Loucy (cell line): ENCODE data around the gene PTPRK.

Experiments
- EZH2phosphoT487 ChIP-seq: fragments of 200-600 bp; IDR thresholded peaks from 2 replicates; pipeline ENCODE4 v1.6.1; 2018; ENCODE audit warnings: antibody characterized with exemption, mild to moderate bottlenecking, moderate library complexity, borderline replicate concordance
- TF ChIP-seq, protein P1 (sequence below): fragments of 200-600 bp; sonication (generic); conservative IDR thresholded peaks from 2 replicates; pipeline ENCODE4 v1.5.1; 2014; ENCODE audit warnings: mild to moderate bottlenecking, antibody characterized with exemption, low read length

DNA sequence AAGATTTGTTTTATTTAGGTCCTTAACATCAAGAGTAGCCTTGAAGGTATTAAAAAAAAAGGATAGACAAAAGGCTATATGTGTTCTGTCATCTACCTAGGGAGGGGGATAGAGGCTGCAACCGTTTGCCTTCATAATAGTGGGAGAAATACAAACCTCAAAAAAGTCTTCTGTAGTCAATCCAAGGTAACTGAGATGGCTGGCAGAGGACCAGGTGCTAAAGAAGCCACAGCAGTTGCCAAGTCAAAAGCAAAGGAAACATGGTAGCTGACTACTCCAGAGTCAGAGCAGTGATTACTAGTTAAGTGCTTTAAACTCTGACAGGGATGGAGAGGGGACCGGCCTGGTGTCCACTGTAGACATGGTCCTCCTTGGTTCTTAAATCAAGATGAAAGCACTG lies 249.4 kb downstream of the PTPRK start:
- TF ChIP-seq EZH2phosphoT487, result no peak
- TF ChIP-seq, protein P1, sequence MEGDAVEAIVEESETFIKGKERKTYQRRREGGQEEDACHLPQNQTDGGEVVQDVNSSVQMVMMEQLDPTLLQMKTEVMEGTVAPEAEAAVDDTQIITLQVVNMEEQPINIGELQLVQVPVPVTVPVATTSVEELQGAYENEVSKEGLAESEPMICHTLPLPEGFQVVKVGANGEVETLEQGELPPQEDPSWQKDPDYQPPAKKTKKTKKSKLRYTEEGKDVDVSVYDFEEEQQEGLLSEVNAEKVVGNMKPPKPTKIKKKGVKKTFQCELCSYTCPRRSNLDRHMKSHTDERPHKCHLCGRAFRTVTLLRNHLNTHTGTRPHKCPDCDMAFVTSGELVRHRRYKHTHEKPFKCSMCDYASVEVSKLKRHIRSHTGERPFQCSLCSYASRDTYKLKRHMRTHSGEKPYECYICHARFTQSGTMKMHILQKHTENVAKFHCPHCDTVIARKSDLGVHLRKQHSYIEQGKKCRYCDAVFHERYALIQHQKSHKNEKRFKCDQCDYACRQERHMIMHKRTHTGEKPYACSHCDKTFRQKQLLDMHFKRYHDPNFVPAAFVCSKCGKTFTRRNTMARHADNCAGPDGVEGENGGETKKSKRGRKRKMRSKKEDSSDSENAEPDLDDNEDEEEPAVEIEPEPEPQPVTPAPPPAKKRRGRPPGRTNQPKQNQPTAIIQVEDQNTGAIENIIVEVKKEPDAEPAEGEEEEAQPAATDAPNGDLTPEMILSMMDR, result no peak
